Prostate gland (tissue), 2 donors: ENCODE results near the gene COL15A1.

Experiments used
- POLR2AphosphoS5 ChIP-seq: sonication (generic); formaldehyde crosslinking; IDR thresholded peaks from one replicate; pipeline ENCODE4 v1.6.1; 2017; ENCODE audit warnings: antibody characterized with exemption
- TF ChIP-seq, protein P1 (sequence below), 4 experiments: fragments of 200-600 bp in 2 of 4; fragments of 450-650 bp in 2 of 4; sonication (generic) in 2 of 4; IDR thresholded peaks; 1 replicate in 3 of 4; 2 replicates in 1 of 4; pipeline ENCODE4 v1.5.1; 2016 to 2019; ENCODE audit warnings: antibody characterized with exemption in 4 of 4, mild to moderate bottlenecking in 2 of 4, moderate library complexity in 2 of 4

DNA sequence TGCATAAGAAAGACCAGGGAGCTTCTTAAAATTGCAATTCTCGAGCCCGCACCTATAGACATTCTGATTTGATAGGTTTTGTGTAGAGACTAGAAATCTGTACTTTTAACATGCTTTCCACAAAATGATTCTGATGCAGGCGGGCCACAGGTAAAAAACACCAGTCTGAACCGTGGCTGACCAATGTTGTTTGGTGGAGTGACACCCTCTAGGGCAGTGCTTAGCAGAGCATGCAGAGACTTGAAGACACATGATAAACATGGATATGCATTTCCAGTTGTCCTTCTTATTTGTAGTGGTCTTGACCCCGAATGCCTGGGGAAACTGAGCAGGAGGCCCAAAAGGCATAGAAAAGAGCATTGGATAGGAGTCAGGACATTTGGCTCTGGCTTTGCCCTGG lies 10.5 kb upstream of the COL15A1 start:
- TF ChIP-seq, protein P1, sequence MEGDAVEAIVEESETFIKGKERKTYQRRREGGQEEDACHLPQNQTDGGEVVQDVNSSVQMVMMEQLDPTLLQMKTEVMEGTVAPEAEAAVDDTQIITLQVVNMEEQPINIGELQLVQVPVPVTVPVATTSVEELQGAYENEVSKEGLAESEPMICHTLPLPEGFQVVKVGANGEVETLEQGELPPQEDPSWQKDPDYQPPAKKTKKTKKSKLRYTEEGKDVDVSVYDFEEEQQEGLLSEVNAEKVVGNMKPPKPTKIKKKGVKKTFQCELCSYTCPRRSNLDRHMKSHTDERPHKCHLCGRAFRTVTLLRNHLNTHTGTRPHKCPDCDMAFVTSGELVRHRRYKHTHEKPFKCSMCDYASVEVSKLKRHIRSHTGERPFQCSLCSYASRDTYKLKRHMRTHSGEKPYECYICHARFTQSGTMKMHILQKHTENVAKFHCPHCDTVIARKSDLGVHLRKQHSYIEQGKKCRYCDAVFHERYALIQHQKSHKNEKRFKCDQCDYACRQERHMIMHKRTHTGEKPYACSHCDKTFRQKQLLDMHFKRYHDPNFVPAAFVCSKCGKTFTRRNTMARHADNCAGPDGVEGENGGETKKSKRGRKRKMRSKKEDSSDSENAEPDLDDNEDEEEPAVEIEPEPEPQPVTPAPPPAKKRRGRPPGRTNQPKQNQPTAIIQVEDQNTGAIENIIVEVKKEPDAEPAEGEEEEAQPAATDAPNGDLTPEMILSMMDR (IDR thresholded peaks at IDR 0.05) = no peak
- no peak for TF ChIP-seq POLR2AphosphoS5
